SU-DHL-6 (cell line): ENCODE results near the gene BMX.

Experiments
- H2AFZ ChIP-seq: fragments of 200-600 bp; sonication (generic); 2 replicates; pipeline ENCODE4 v1.6.1; 2014; ENCODE audit warnings: low read depth, mild to moderate bottlenecking, moderate library complexity, mixed read lengths, antibody characterized with exemption, low read length; ENCODE audit not compliant: severe bottlenecking
- H3F3A ChIP-seq: fragments of 200-600 bp; shearing (Covaris generic); 2 replicates; pipeline ENCODE4 v1.6.0; 2016; ENCODE audit warnings: antibody characterized with exemption, mild to moderate bottlenecking; ENCODE audit not compliant: insufficient read depth
- H3K27ac ChIP-seq: fragments of 200-600 bp; sonication (generic); 2 replicates; pipeline ENCODE4 v1.5.1; 2016; ENCODE audit warnings: low read depth, mild to moderate bottlenecking, low read length, moderate library complexity, mixed read lengths
- H3K27me3 ChIP-seq: fragments of 200-600 bp; sonication (generic), shearing (Covaris generic); 2 replicates; pipeline ENCODE4 v1.6.0; 2014; ENCODE audit warnings: mild to moderate bottlenecking, low read length
- H3K36me3 ChIP-seq: fragments of 200-600 bp; sonication (generic); 2 replicates; pipeline ENCODE4 v1.6.1; 2014; ENCODE audit warnings: mild to moderate bottlenecking, low read length, mixed read lengths
- H3K4me2 ChIP-seq: fragments of 300-600, 200-600 bp; shearing (Covaris generic), sonication (generic); 2 replicates; pipeline ENCODE4 v1.6.0; 2014; ENCODE audit warnings: low read length, low read depth, mild to moderate bottlenecking; ENCODE audit not compliant: poor library complexity, severe bottlenecking
- H3K4me3 ChIP-seq: fragments of 200-600 bp; sonication (generic); 2 replicates; pipeline ENCODE4 v1.5.1; 2014; ENCODE audit warnings: antibody characterized with exemption, low read length, mild to moderate bottlenecking, mixed read lengths; ENCODE audit not compliant: insufficient read depth, poor library complexity, severe bottlenecking
- H3K79me2 ChIP-seq: fragments of 200-600 bp; sonication (generic); 2 replicates; pipeline ENCODE4 v1.6.1; 2014; ENCODE audit warnings: mild to moderate bottlenecking, low read length, moderate library complexity; ENCODE audit not compliant: insufficient read depth
- H3K9ac ChIP-seq: fragments of 200-600 bp; sonication (generic); 2 replicates; pipeline ENCODE4 v1.7.0; 2014; ENCODE audit warnings: mild to moderate bottlenecking, low read length
- H3K9me2 ChIP-seq: fragments of 200-600 bp; sonication (generic); replicated peaks from 2 replicates; pipeline ENCODE4 v1.6.1; 2014; ENCODE audit warnings: low read length; ENCODE audit not compliant: insufficient read depth
- H3K9me3 ChIP-seq: fragments of 200-600 bp; sonication (generic); 2 replicates; pipeline ENCODE4 v1.6.1; 2014; ENCODE audit warnings: low read length, mixed read lengths; ENCODE audit not compliant: insufficient read depth
- H4K20me1 ChIP-seq: fragments of 200-600 bp; sonication (generic); 2 replicates; pipeline ENCODE4 v1.6.1; 2014; ENCODE audit warnings: low read depth, mild to moderate bottlenecking, antibody characterized with exemption, low read length, moderate library complexity, mixed read lengths
- CTCF ChIP-seq: fragments of 200-600 bp; sonication (generic); IDR thresholded peaks from one replicate; pipeline ENCODE4 v1.5.1; 2017; ENCODE audit warnings: antibody characterized with exemption, mild to moderate bottlenecking, low read length, moderate library complexity; ENCODE audit not compliant: insufficient read depth, poor library complexity, severe bottlenecking
- EZH2phosphoT487 ChIP-seq: fragments of 200-600 bp; sonication (generic), shearing (Covaris generic); conservative IDR thresholded peaks from 2 replicates; pipeline ENCODE4 v1.6.1; 2018; ENCODE audit warnings: mild to moderate bottlenecking, antibody characterized with exemption, low read length, moderate library complexity, mixed read lengths

Gene BMX

DNA sequence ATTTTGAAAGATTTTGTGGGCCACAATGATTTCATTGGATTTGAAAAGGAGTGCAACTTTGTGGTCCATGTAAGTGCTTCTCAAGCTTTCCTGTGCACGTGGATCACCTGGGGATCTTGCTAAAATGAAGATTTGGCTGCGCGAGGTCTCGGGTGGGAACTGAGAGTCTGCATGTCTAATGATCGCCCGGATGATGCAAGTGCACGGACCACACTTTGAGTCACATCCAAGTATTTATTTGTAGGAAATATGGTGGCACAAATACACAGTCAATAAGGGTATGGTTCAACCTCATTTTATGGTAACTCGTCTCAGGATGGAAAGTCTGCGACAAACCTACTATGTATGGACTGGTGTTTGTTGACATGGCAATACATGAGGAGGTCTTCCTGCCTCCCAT, 899 bp downstream of the BMX start:
- Histone ChIP-seq H3F3A (no peaks in the 10 kb centered on the region), H3K9ac (no peak overlapping the region), H4K20me1 (no peaks in the 10 kb centered on the region), H3K4me2 (no peak overlapping the region), H3K4me3 (no peak overlapping the region), H2AFZ (no peak overlapping the region), H3K9me3 (no peaks in the 10 kb centered on the region), H3K36me3 (no peaks in the 10 kb centered on the region), H3K79me2 (no peaks in the 10 kb centered on the region), H3K27me3 (no peaks in the 10 kb centered on the region), H3K9me2 (no peaks in the 10 kb centered on the region), H3K27ac (no peak overlapping the region)
- TF ChIP-seq EZH2phosphoT487 (no peak), CTCF (no peak)

GRCh38 chrX:15504661-15505060, 4.1 kb downstream of the BMX start:
- no peak overlapping the region for H3K27ac ChIP-seq
- H3K9me3 ChIP-seq, result no peaks in the 10 kb centered on the region
- no peaks in the 10 kb centered on the region for H4K20me1 ChIP-seq
- no peak overlapping the region for H2AFZ ChIP-seq
- H3K4me2 ChIP-seq, result no peak overlapping the region
- no peak overlapping the region for H3K4me3 ChIP-seq
- TF ChIP-seq CTCF (no peak), EZH2phosphoT487 (no peak)
- no peaks in the 10 kb centered on the region for H3K27me3 ChIP-seq
- H3F3A ChIP-seq, result no peaks in the 10 kb centered on the region
- H3K79me2 ChIP-seq, result no peaks in the 10 kb centered on the region
- H3K9ac ChIP-seq, result no peak overlapping the region
- no peaks in the 10 kb centered on the region for H3K9me2 ChIP-seq
- H3K36me3 ChIP-seq, result no peaks in the 10 kb centered on the region

- no peaks in the 10 kb centered on the region for H3K9me2 ChIP-seq
Observed at GRCh38 chrX:15505101-15505500, 4.5 kb downstream of the BMX start.

More at GRCh38 chrX:15505101-15505500, 4.5 kb downstream of the BMX start:
- Histone ChIP-seq H3K79me2 (no peaks in the 10 kb centered on the region), H3K9me3 (no peaks in the 10 kb centered on the region), H4K20me1 (no peaks in the 10 kb centered on the region), H3K27me3 (no peaks in the 10 kb centered on the region), H2AFZ (no peak overlapping the region), H3K4me2 (no peak overlapping the region), H3K9ac (no peak overlapping the region), H3K4me3 (no peak overlapping the region), H3F3A (no peaks in the 10 kb centered on the region), H3K36me3 (no peaks in the 10 kb centered on the region), H3K27ac (no peak overlapping the region)
- no peak for TF ChIP-seq EZH2phosphoT487
- TF ChIP-seq CTCF, result no peak
